Measurements from ENCODE around the gene MACROD1. TPM values are rescaled to one million over a fixed set of nuclear protein-coding genes. Genes with fewer than 3 reads are reported as not detected.
"Not testable (repeated sequence)": the region's sequence is repeated elsewhere in the genome, so short reads cannot be mapped to it uniquely, and the experiment has no call there.

The MACROD1 gene
- total and polyA plus RNA-seq, 8 donors: 13.5 to 25.1 (median 20.3) TPM

DNA sequence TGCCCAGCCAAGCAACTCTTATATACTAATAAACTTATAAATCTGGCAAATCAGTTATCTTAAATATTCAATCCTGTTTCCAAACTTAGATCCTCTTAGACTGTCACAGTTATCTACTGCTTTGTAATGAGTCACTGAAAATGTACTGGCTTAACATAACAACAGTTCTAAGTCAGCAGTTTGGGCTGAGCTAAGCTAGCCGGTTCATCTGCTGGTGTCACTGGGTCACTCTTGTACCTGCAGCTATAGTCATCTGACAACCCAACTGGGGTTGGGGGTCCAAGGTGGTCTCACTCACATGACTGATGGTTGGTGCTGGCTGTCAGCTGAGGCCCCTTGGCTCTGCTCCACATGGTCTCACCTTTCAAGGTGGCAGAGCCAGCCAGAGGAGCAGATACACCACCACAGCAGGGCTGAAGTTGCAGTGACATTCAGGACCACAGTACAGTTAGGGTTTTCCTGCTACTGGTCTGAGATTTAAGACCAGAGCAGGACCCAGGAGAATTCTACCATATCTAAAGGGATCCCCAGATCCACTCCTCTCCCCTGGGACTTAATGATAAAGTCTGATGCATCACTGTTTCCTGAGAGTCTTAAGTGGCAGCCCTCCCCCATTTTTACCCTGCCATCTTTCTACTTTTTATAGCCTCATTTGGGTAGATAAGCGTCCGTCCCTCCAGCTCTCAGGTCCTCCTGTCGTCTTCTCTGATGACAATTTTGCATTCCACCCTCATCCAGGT is 7.9 kb upstream of the MACROD1 start:
- ATAC-seq (no peak), DNase-seq (peak in 1 of 4 donors; percentile 10)
- no peak overlapping the region for H3K27ac ChIP-seq
- H3K4me3 ChIP-seq: no peak overlapping the region
- intact Hi-C loops (cut with DNase I): no loop called here
- H3K4me1 ChIP-seq: no peaks in the 10 kb centered on the region
- H3K27me3 ChIP-seq: no peaks in the 10 kb centered on the region
- peaks cover 0 to 5% of the 10 kb centered on the region in 2 donors for H3K9me3 ChIP-seq
- no peaks in the 10 kb centered on the region for H3K36me3 ChIP-seq
- TF ChIP-seq, protein P1, sequence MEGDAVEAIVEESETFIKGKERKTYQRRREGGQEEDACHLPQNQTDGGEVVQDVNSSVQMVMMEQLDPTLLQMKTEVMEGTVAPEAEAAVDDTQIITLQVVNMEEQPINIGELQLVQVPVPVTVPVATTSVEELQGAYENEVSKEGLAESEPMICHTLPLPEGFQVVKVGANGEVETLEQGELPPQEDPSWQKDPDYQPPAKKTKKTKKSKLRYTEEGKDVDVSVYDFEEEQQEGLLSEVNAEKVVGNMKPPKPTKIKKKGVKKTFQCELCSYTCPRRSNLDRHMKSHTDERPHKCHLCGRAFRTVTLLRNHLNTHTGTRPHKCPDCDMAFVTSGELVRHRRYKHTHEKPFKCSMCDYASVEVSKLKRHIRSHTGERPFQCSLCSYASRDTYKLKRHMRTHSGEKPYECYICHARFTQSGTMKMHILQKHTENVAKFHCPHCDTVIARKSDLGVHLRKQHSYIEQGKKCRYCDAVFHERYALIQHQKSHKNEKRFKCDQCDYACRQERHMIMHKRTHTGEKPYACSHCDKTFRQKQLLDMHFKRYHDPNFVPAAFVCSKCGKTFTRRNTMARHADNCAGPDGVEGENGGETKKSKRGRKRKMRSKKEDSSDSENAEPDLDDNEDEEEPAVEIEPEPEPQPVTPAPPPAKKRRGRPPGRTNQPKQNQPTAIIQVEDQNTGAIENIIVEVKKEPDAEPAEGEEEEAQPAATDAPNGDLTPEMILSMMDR (IDR thresholded peaks at IDR 0.05): no peak

DNA sequence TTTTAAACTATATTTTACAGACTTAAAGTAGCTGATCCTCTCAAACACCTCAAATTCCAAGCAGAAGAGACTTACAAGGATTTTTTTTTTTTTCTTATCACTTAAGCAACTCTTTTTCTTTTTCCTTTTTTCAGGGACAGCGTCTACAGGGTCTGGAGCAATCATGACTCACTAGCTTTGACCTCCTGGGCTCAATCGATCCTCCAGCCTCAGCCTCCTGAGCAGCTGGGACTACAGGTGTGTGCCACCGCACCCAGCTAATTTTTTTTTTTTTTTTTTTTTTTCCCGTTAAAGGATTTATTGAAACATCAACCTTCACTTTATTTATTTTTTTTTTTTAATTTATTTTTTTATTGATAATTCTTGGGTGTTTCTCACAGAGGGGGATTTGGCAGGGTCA is 4.5 kb upstream of the MACROD1 start:
- H3K4me3 ChIP-seq: no peak overlapping the region
- intact Hi-C loops (cut with DNase I): no loop called here
- peaks cover 6 to 17% of the 10 kb centered on the region in 2 donors for H3K4me1 ChIP-seq
- no peak for ATAC-seq
- DNase-seq: no peak
- H3K9me3 ChIP-seq: peaks cover 0 to 5% of the 10 kb centered on the region in 2 donors
- peaks cover 0 to 11% of the 10 kb centered on the region in 2 donors for H3K27me3 ChIP-seq
- H3K36me3 ChIP-seq: no peaks in the 10 kb centered on the region
- H3K27ac ChIP-seq: no peak overlapping the region
- TF ChIP-seq, protein P1 (IDR thresholded peaks at IDR 0.05): no peak

DNA sequence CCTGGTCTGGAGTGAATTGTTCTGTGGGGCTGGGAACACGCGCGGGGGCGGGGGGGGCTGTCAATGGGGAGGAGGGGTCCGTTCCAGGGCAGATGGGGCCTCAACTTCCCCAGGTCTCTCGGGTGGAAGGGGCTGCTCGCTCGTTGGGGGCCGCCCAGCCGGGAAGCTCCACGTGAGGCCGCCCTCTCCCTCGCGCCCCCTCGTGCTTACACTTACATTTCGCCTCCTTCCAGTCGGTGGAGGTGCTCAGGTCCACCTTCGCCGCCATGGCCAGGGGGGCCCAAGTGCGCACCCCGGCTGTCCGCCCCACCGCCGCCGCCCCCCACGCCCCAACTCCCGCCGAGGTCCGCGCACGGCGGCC is 452 bp downstream of the MACROD1 start:
- H3K27ac ChIP-seq: peak overlapping the region; percentile 68 to 86
- ATAC-seq: peak; percentile 2
- intact Hi-C loops (cut with DNase I): no loop called here

DNA sequence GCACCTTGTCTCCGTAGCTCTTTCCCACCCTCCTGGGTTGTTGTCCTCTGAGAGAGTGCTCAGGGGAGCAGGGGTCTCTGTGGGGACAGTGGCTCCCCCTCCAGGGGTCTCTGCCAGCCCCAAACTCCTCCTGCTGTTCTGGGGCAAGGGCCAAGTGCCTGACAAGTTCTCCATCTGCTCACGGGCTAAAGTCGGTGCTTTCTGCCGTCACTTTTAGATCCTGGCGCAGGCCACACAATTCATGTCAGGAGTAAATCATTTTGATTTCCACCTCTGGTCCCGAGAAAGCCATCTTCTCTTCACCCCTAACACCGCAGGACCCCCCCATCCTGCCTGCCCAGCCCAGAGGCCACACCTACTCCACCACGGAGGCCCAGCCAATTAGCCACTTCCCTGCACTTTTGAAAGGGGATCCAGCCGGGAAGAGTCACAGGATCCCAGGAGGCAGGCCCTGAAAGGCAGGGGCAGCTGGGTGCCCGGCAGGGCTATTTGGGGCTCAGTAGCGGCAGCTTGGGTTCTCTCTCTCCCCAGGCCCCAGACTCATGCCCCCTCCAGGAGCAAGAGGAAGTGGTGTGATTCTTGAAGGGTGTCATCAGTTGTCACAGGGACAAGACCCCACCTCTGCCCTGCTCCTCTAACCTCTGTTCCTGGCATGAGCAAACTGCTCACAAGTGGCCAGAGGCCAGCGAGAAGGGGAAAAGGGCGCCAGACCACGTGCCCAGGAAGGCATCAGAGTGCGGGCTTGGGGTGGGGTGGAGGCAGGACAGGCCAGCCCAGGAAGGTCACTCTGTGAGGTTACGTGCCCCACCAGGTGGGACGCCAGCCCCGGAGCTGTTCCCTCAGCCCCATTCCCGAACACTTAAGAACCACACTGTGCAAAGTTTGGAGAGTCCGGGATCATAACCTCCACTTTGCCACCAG is 1.3 kb downstream of the MACROD1 start:
- ATAC-seq: peak; percentile 10
- Histone ChIP-seq H3K27ac (no peak overlapping the region), H3K36me3 (no peaks in the 10 kb centered on the region), H3K27me3 (peaks cover 0 to 18% of the 10 kb centered on the region in 2 donors), H3K4me1 (peaks cover 9 to 29% of the 10 kb centered on the region in 2 donors), H3K9me3 (no peaks in the 10 kb centered on the region), H3K4me3 (peak overlapping the region; percentile 74 to 81)
- DNase-seq: peak in 1 of 4 donors; percentile 60
- TF ChIP-seq, protein P1 (IDR thresholded peaks at IDR 0.05): no peak
- intact Hi-C loops (cut with DNase I): no loop called here

More for the DNA sequence above, 452 bp downstream of the MACROD1 start:
- Histone ChIP-seq H3K9me3 (no peaks in the 10 kb centered on the region), H3K27me3 (peaks cover 0 to 18% of the 10 kb centered on the region in 2 donors), H3K4me3 (peak overlapping the region; percentile 74 to 81), H3K4me1 (peaks cover 9 to 29% of the 10 kb centered on the region in 2 donors), H3K36me3 (no peaks in the 10 kb centered on the region)
- TF ChIP-seq, protein P1 (IDR thresholded peaks at IDR 0.05): no peak
- no peak for DNase-seq

DNA sequence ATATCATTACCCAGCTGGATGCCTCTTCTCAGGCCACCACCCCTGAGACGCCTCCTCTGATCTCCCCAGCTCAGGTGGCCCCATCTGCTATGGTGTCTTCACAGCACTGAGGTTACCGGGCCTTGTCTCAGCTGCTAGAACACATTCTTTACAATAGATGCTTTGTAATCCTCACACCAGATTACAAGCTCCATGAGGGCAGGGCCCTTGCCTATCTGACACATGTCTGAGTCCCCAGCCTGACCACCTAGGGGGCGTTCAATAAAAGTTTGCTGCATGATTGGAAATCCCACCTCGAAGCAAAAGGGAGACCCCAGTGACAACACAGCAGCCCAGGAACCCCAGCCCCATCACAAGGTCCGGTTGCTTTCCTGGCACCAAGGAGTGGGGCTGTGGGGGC is 2.0 kb downstream of the MACROD1 start:
- no peaks in the 10 kb centered on the region for H3K9me3 ChIP-seq
- H3K4me3 ChIP-seq: no peak overlapping the region
- no peaks in the 10 kb centered on the region for H3K36me3 ChIP-seq
- TF ChIP-seq, protein P1 (IDR thresholded peaks at IDR 0.05): no peak
- DNase-seq (no peak), ATAC-seq (no peak)
- peaks cover 9 to 29% of the 10 kb centered on the region in 2 donors for H3K4me1 ChIP-seq
- intact Hi-C loops (cut with DNase I): no loop called here
- H3K27me3 ChIP-seq: peaks cover 0 to 18% of the 10 kb centered on the region in 2 donors
- no peak overlapping the region for H3K27ac ChIP-seq

DNA sequence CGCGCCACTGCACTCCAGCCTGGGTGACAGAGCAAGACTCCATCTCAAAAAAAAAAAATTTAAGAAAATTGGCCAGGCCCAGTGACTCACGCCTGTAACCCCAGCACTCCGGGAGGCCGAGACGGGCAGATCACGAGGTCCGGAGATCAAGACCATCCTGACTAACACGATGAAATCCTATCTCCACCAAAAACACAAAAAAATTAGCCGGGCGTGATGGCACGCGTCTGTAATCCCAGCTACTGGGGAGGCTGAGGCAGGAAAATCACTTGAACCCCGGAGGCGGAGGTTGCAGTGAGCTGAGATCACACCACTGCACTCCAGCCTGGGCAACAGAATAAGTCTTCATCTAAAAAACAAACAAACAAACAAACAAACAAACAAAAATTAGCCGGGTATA is 3.1 kb downstream of the MACROD1 start:
- peaks cover 0 to 18% of the 10 kb centered on the region in 2 donors for H3K27me3 ChIP-seq
- H3K27ac ChIP-seq; H3K9me3 ChIP-seq; H3K4me3 ChIP-seq; H3K36me3 ChIP-seq; DNase-seq; intact Hi-C loops (cut with DNase I); ATAC-seq: not testable (repeated sequence)
- H3K4me1 ChIP-seq: peaks cover 9 to 29% of the 10 kb centered on the region in 2 donors
